GM13976 (cell line): ENCODE results near the gene PCED1A.

Experiments
- DNase-seq: peaks from one replicate; pipeline ENCODE4 v3.0.0; 2012; ENCODE audit warnings: low spot score
- CTCF ChIP-seq: IDR thresholded peaks from 2 replicates; pipeline ENCODE4 v1.5.1; 2012; ENCODE audit warnings: borderline replicate concordance, mild to moderate bottlenecking; ENCODE audit not compliant: insufficient read depth; ENCODE audit errors: extremely low read depth, missing control alignments, control extremely low read depth
- in situ Hi-C: fragments of 300-500 bp; cut with MboI; formaldehyde crosslinking; loops from one replicate; pipeline ENCODE4 v1.12.0; 2022; ENCODE audit warnings: low sequenced_read_pairs, mixed read lengths, inconsistent platforms; ENCODE audit not compliant: unreplicated experiment

PCED1A gene

GRCh38 chr20:2795451-2795850 is 45.0 kb downstream of the PCED1A start:
- no peak for TF ChIP-seq CTCF
- no peak for DNase-seq
- in situ Hi-C loops: no loop called here

- no peak for DNase-seq
- in situ Hi-C loops: no loop called here
- no peak for TF ChIP-seq CTCF
Measured at GRCh38 chr20:2794866-2795447, 45.5 kb downstream of the PCED1A start.

- TF ChIP-seq CTCF: no peak
- in situ Hi-C loops: no loop called here
- DNase-seq: no peak
Measured at GRCh38 chr20:2794202-2794748, 46.2 kb downstream of the PCED1A start.

- DNase-seq: no peak
- in situ Hi-C loops: no loop called here
- no peak for TF ChIP-seq CTCF
Measured at GRCh38 chr20:2793471-2793870, 47.0 kb downstream of the PCED1A start.
